HepG2 (cell line): ENCODE results near the gene ACTG2.
A peak's percentile ranks its signal among the peaks of the same experiment; 100 is the strongest.

Experiments
- CAMTA2 ChIP-seq: sonication (generic); formaldehyde crosslinking; IDR thresholded peaks from 2 replicates; pipeline ENCODE4 v1.4.0; 2020; ENCODE audit warnings: mild to moderate bottlenecking, missing genetic modification reagents, borderline replicate concordance
- FOSL2 ChIP-seq: sonication (generic); formaldehyde crosslinking; IDR thresholded peaks from 2 replicates; pipeline ENCODE4 v1.4.0; 2020; ENCODE audit warnings: missing genetic modification reagents
- RELA ChIP-seq: sonication (generic); formaldehyde crosslinking; IDR thresholded peaks from 2 replicates; pipeline ENCODE4 v1.4.0; 2020; ENCODE audit warnings: missing genetic modification reagents
- SP2 ChIP-seq: sonication (generic); formaldehyde crosslinking; IDR thresholded peaks from 2 replicates; pipeline ENCODE4 v1.5.1; 2020; ENCODE audit warnings: mild to moderate bottlenecking, missing genetic modification reagents
- TCF12 ChIP-seq, 2 experiments: fragments of 450-650 bp in 1 of 2; sonication (generic) in 1 of 2; formaldehyde crosslinking in 1 of 2; IDR thresholded peaks; 2 replicates each; pipeline versions ENCODE4 v1.6.1 to v1.8.0; 2017 to 2022; ENCODE audit warnings: antibody characterized with exemption in 1 of 2, mild to moderate bottlenecking in 1 of 2, missing genetic modification reagents in 1 of 2, moderate library complexity in 1 of 2
- TF ChIP-seq, protein P1 (sequence below): IDR thresholded peaks from 2 replicates; pipeline ENCODE4 v1.6.1; 2012; ENCODE audit warnings: inconsistent platforms
- TF ChIP-seq, protein P2 (sequence below): sonication (generic); formaldehyde crosslinking; conservative IDR thresholded peaks from 2 replicates; pipeline ENCODE4 v1.4.0; 2020; ENCODE audit warnings: missing genetic modification reagents
- TF ChIP-seq, protein P3 (sequence below): fragments of 450-650 bp; IDR thresholded peaks from 2 replicates; pipeline ENCODE4 v1.6.1; 2017
- TF ChIP-seq, protein P4 (sequence below): sonication (generic); formaldehyde crosslinking; IDR thresholded peaks from 2 replicates; pipeline ENCODE4 v1.4.0; 2020; ENCODE audit warnings: mild to moderate bottlenecking, low read depth, missing genetic modification reagents

DNA sequence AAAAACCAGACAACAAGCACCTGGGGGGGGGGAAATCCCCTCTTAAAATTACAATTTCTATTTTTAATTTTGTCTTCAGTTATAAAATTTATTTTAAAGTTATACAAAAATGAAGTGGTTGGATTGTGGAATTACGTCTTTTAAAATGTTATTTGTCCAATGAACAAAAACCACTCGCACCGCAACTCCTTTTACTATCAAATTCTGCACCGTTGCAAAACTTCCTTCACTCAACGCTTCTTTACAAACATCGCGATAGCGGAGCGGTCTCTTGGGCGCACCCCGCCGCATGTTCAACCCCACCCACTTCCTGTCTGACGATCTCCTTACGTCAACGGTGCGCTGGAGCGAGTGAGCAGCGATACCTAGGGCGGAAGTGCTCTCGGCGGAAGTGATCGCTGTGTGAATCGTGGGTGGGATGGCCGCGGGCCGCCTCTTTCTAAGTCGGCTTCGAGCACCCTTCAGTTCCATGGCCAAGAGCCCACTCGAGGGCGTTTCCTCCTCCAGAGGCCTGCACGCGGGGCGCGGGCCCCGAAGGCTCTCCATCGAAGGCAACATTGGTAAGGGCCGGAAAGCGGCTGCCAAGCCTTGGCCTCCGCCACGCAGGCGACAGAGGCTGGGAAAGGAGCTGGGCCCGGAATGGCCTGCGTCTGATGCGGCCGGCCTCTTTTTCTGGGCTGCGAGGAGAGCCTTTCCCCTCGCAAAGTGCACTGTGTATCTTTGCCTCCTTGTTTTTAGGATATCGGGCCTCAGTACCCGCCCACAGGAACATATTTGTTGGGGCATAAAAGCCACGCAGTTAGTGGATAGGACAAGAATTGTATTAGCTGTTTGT is 33.9 kb downstream of the ACTG2 start, which contains the start of gene DGUOK:
- TF ChIP-seq, protein P1, sequence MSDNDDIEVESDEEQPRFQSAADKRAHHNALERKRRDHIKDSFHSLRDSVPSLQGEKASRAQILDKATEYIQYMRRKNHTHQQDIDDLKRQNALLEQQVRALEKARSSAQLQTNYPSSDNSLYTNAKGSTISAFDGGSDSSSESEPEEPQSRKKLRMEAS = peak; percentile 95
- TF ChIP-seq, protein P2, sequence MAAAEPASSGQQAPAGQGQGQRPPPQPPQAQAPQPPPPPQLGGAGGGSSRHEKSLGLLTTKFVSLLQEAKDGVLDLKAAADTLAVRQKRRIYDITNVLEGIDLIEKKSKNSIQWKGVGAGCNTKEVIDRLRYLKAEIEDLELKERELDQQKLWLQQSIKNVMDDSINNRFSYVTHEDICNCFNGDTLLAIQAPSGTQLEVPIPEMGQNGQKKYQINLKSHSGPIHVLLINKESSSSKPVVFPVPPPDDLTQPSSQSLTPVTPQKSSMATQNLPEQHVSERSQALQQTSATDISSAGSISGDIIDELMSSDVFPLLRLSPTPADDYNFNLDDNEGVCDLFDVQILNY (CRISPR knock-in tag) = 0 out of 2 replicates have a peak, but pooled peaks have one; percentile 28
- TF ChIP-seq, protein P3, sequence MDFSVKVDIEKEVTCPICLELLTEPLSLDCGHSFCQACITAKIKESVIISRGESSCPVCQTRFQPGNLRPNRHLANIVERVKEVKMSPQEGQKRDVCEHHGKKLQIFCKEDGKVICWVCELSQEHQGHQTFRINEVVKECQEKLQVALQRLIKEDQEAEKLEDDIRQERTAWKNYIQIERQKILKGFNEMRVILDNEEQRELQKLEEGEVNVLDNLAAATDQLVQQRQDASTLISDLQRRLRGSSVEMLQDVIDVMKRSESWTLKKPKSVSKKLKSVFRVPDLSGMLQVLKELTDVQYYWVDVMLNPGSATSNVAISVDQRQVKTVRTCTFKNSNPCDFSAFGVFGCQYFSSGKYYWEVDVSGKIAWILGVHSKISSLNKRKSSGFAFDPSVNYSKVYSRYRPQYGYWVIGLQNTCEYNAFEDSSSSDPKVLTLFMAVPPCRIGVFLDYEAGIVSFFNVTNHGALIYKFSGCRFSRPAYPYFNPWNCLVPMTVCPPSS = no peak
- TF ChIP-seq, protein P4, sequence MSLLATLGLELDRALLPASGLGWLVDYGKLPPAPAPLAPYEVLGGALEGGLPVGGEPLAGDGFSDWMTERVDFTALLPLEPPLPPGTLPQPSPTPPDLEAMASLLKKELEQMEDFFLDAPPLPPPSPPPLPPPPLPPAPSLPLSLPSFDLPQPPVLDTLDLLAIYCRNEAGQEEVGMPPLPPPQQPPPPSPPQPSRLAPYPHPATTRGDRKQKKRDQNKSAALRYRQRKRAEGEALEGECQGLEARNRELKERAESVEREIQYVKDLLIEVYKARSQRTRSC (CRISPR knock-in tag) = peak; percentile 86; the same call in 1 of the 2 replicates
- TF ChIP-seq CAMTA2 (CRISPR knock-in tag) (no peak), RELA (CRISPR knock-in tag) (peak; percentile 68), SP2 (CRISPR knock-in tag) (peak; percentile 73), FOSL2 (CRISPR knock-in tag) (peak; percentile 78), TCF12 (IDR thresholded peaks at IDR 0.05) (no peak), TCF12 (CRISPR knock-in tag; IDR thresholded peaks at IDR 0.05) (no peak)
